OCI-LY7 (cell line): ENCODE results near the gene GSTO1. TPM values are rescaled to one million over a fixed set of nuclear protein-coding genes. Genes with fewer than 3 reads are reported as not detected.
"Not testable (repeated sequence)": the region's sequence is repeated elsewhere in the genome, so short reads cannot be mapped to it uniquely, and the experiment has no call there.

Experiments
- BruUV-seq: library from RNA; stranded (reverse); fragments of 400-500 nt; replicated peaks from 2 replicates; lab custom pipeline; 2021; lab: Mats Ljungman, UMichigan
- CTCF ChIA-PET: fragments of 300-600 bp; sonication (Branson Sonifier 250); formaldehyde crosslinking; loops from one replicate; lab custom pipeline; 2022; ENCODE audit warnings: antibody characterized with exemption; ENCODE audit not compliant: unreplicated experiment; lab: Charles Lee
- POLR2A ChIA-PET: fragments of 300-600 bp; sonication (Branson Sonifier 250); formaldehyde crosslinking; loops from one replicate; lab custom pipeline; 2022; ENCODE audit warnings: antibody characterized with exemption; lab: Charles Lee
- DNase-seq: peaks from one replicate; pipeline ENCODE4 v3.0.0-alpha.2; 2015; ENCODE audit warnings: low spot score
- H2AFZ ChIP-seq: fragments of 200-600 bp; sonication (generic), shearing (Covaris generic); 2 replicates; pipeline ENCODE4 v1.6.1; 2014; ENCODE audit warnings: mild to moderate bottlenecking, antibody characterized with exemption, low read length, moderate library complexity
- H3K27ac ChIP-seq: fragments of 200-600 bp; sonication (generic); 2 replicates; pipeline ENCODE4 v1.5.1; 2014; ENCODE audit warnings: mixed run types, low read depth, mild to moderate bottlenecking, moderate library complexity, low read length, inconsistent platforms; ENCODE audit not compliant: poor library complexity, severe bottlenecking
- H3K36me3 ChIP-seq: fragments of 200-600 bp; sonication (generic); 2 replicates; pipeline ENCODE4 v1.6.1; 2014; ENCODE audit warnings: mild to moderate bottlenecking, antibody characterized with exemption, low read length, moderate library complexity, mixed read lengths; ENCODE audit not compliant: insufficient read depth
- H3K4me1 ChIP-seq: fragments of 200-600 bp; sonication (generic); 2 replicates; pipeline ENCODE4 v1.5.1; 2014; ENCODE audit warnings: mild to moderate bottlenecking, low read length; ENCODE audit not compliant: insufficient read depth, poor library complexity, severe bottlenecking
- H3K4me2 ChIP-seq: fragments of 200-600 bp; sonication (generic); 2 replicates; pipeline ENCODE4 v1.6.1; 2014; ENCODE audit warnings: mild to moderate bottlenecking, low read length
- H3K4me3 ChIP-seq: fragments of 200-600 bp; sonication (generic); 2 replicates; pipeline ENCODE4 v1.5.1; 2014; ENCODE audit warnings: mild to moderate bottlenecking, low read depth, low read length; ENCODE audit not compliant: poor library complexity, severe bottlenecking
- H3K79me2 ChIP-seq: fragments of 200-600 bp; sonication (generic); 2 replicates; pipeline ENCODE4 v1.6.1; 2016; ENCODE audit warnings: low read depth, mild to moderate bottlenecking, low read length, moderate library complexity, mixed read lengths; ENCODE audit not compliant: insufficient read depth
- H3K9me2 ChIP-seq: fragments of 200-600 bp; sonication (generic); 2 replicates; pipeline ENCODE4 v1.6.1; 2016; ENCODE audit warnings: mild to moderate bottlenecking, low read length, mixed read lengths; ENCODE audit not compliant: insufficient read depth
- H3K9me3 ChIP-seq: fragments of 200-600 bp; sonication (generic); 2 replicates; pipeline ENCODE4 v1.6.1; 2014; ENCODE audit warnings: mild to moderate bottlenecking, mixed run types, low read length, mixed read lengths
- H4K20me1 ChIP-seq: fragments of 200-600 bp; sonication (generic); 2 replicates; pipeline ENCODE4 v1.6.1; 2014; ENCODE audit warnings: mild to moderate bottlenecking, antibody characterized with exemption, low read length, moderate library complexity, mixed read lengths; ENCODE audit not compliant: insufficient read depth
- CTCF ChIP-seq: fragments of 200-600 bp; sonication (generic); conservative IDR thresholded peaks from 2 replicates; pipeline ENCODE4 v1.5.1; 2014; ENCODE audit warnings: mild to moderate bottlenecking, antibody characterized with exemption, low read length, moderate library complexity, mixed read lengths
- EZH2phosphoT487 ChIP-seq: fragments of 200-600 bp; sonication (generic); IDR thresholded peaks from 2 replicates; pipeline ENCODE4 v1.6.1; 2018; ENCODE audit warnings: low read depth, borderline replicate concordance, mild to moderate bottlenecking, mixed run types, antibody characterized with exemption, low read length, moderate library complexity, mixed read lengths
- intact Hi-C: fragments of 100-400 bp; cut with micrococcal nuclease; formaldehyde crosslinking; loops from one replicate; pipeline ENCODE4 v1.10.0; 2022; ENCODE audit not compliant: unreplicated experiment
- total RNA-seq, 2 experiments: library from RNA; depleted of rRNA in 1 of 2; stranded (reverse); fragments of >200 nt in 1 of 2; shearing (Covaris generic) in 1 of 2; gene quantifications; 2 replicates each; pipeline ENCODE4 v1.2.3, GENCODE V29; 2014 to 2022

GSTO1 gene
- total RNA-seq, 2 experiments from 2014 or later, result 1.7 to 27.4 TPM

DNA sequence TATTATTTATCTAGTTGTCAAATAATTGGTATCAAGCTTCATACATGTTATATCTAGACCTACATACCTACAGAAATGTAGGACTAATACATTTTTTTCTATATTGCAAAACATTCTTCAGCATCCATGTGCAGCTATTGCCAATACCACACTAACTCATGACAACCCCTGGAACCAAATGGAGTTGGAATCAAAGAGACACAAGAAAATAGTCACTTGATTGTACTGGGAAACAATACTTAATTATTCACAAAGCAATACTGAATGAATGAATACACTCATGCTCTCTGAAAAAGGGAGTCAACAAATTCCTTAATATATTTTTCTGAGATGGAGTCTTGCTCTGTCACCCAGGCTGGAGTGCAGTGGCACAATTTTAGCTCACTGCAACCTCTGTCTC, 12.1 kb upstream of the GSTO1 start:
- Histone ChIP-seq H4K20me1 (no peaks in the 10 kb centered on the region), H3K79me2 (no peaks in the 10 kb centered on the region), H3K27ac (no peak overlapping the region), H3K36me3 (no peaks in the 10 kb centered on the region), H3K4me1 (no peaks in the 10 kb centered on the region), H3K9me2 (no peaks in the 10 kb centered on the region), H3K9me3 (peaks cover 11% of the 10 kb centered on the region), H2AFZ (no peak overlapping the region), H3K4me3 (no peak overlapping the region), H3K4me2 (no peak overlapping the region)
- intact Hi-C loops, result no loop called here
- ChIA-PET POLR2A (interaction anchor here (0.9 kb wide), 1 partner anchor 25 kb away, joined by 3 read pairs; no protein-coding TSS in a partner anchor), CTCF (no interaction called here)
- TF ChIP-seq CTCF (no peak), EZH2phosphoT487 (no peak)
- no TSS peak for BruUV-seq
- DNase-seq, result no peak

DNA sequence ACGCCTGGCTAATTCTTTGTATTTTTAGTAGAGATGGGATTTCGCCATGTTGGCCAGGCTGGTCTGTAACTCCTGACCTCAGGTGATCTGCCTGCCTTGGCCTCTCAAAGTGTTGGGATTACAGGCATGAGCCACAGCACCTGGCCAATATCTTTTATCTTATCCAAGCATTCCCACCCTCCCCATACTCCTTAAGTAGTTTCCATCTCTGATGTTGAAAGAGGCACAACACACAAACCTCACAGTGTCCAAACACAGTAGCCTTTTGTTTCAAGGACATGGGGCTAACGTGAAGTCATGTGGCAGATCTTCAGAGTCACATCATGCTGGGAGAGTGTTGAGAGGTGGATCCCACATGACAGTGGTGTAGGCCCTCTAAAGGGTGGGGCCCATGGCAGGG, 11.7 kb upstream of the GSTO1 start:
- H3K4me2 ChIP-seq, CTCF ChIA-PET, H4K20me1 ChIP-seq, H3K79me2 ChIP-seq, H3K9me2 ChIP-seq, DNase-seq, BruUV-seq, POLR2A ChIA-PET, H3K4me3 ChIP-seq, intact Hi-C loops, H3K4me1 ChIP-seq, H3K27ac ChIP-seq, H3K36me3 ChIP-seq, H2AFZ ChIP-seq: not testable (repeated sequence)
- peaks cover 11% of the 10 kb centered on the region for H3K9me3 ChIP-seq

GRCh38 chr10:104243512-104243911, 11.2 kb upstream of the GSTO1 start:
- intact Hi-C loops, result no loop called here
- TF ChIP-seq EZH2phosphoT487 (no peak), CTCF (no peak)

More at GRCh38 chr10:104243512-104243911, 11.2 kb upstream of the GSTO1 start:
- H3K9me3 ChIP-seq, result peaks cover 11% of the 10 kb centered on the region
- H3K79me2 ChIP-seq, result no peaks in the 10 kb centered on the region
- POLR2A ChIA-PET, result no interaction called here
- no peak overlapping the region for H3K4me2 ChIP-seq
- CTCF ChIA-PET, result no interaction called here
- H2AFZ ChIP-seq, result no peak overlapping the region
- no TSS peak for BruUV-seq
- H3K4me3 ChIP-seq, result no peak overlapping the region
- H4K20me1 ChIP-seq, result no peaks in the 10 kb centered on the region
- H3K36me3 ChIP-seq, result no peaks in the 10 kb centered on the region
- H3K9me2 ChIP-seq, result no peaks in the 10 kb centered on the region
- no peak for DNase-seq
- H3K27ac ChIP-seq, result no peak overlapping the region
- H3K4me1 ChIP-seq, result no peaks in the 10 kb centered on the region
